ENCODE results near the gene TSHZ2.

The TSHZ2 gene

GRCh38 chr20:53028337-53029007 is 56.3 kb downstream of the TSHZ2 start:
- no peak for DNase-seq

- peak; percentile 49 for DNase-seq
Measured at GRCh38 chr20:53030061-53030460, 57.9 kb downstream of the TSHZ2 start.

- no peak for DNase-seq
Measured at GRCh38 chr20:53032046-53032445, 59.9 kb downstream of the TSHZ2 start.

DNA sequence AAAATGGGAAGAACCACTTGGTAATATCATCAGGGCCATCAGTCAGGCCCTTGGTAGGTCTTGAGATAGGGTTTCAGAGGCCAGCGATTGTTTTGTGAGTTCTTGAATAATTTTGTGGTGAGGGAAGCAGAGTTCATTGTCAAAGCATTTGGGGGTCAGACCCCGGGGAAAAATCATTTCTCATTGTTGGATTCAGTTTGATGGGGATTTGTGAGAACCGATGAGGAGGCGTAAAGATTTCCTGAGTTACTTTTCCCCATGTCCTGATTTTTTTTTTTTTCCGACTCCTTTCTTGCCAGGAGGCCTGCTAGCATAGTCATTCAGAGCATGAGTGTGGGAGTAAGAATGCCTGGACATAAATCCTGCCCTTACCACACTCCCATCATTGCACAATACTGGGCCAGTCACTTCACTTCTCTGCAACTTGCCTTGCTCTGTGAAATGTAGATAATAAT is 60.3 kb downstream of the TSHZ2 start:
- no peak for DNase-seq

DNA sequence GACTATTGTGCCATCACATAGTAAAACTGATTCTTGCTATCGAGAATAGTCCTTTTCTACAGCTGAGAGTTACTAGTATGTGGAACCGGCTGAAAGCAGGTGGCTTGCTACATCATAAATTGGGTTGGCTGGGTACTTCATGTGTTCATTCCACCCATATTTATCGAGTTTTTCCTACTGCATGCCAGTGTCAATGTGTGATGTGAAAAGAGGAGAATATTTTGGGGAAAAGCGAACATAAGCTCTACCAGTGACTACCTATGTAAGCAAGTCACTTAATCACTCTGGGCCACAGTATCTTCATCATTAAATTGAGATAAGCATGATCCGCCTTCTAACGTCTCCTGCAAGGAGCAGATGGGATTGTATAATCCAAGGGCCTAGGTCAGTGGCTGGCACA is 61.0 kb downstream of the TSHZ2 start:
- DNase-seq = no peak

DNA sequence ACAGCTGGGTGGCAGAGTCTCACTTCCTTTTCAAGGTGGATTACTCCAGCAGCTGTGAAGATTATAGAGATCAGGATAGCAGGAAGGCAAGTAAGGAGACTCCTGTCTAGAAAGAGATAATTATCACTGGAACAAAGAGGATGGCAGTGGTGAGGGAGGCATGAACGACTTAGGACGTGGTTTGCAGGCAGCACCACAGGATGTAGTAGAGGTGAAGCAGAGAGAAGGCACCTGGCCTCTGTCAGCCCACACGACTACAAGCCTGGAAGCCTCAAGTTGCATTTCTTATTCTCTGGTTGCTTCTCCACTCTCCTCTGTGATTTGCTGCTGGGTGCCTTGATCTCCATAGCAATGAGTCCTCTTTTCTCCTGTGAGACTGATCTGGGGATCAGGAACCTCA is 62.7 kb downstream of the TSHZ2 start:
- DNase-seq = peak; percentile 54

GRCh38 chr20:53036992-53037391 is 64.8 kb downstream of the TSHZ2 start:
- no peak for DNase-seq

DNA sequence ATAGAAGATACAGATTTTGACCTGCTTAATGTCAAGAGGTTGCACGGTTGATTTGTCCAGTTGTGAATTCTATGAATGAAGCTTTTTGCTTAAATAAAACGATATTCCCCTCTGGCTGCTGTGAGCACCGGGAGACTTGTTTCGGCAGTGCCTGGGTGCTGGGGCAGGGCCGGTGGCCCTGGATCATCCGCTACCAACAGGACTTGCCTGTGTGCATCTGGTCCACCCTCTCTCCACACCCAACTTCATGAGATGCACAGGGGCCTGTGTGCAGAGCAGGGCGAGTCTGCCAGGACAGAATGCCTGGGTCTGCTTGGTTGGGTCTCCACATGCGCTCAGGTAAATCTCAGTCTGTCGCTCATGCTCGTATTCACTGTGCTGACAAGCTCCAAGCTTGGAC is 65.5 kb downstream of the TSHZ2 start:
- DNase-seq = no peak

DNA sequence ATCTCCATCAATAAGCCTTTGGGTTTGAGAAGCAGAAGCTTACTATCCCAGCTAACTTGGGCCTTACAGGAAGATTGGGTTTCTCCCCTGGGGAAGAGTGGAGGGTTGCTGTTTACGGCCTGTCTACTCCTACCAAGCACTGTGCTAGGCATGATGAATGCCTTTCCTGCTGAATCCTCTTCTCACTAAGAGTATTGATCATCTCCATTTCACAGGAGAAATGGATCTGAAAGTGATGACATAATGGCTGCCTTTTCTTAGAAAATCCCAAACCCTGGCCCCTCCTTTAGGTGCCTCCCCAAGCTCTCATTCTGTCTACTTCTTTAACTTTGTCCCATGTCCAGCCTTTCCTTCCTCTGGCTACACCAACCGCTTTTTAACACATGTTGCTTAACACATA is 66.1 kb downstream of the TSHZ2 start:
- DNase-seq = no peak

DNA sequence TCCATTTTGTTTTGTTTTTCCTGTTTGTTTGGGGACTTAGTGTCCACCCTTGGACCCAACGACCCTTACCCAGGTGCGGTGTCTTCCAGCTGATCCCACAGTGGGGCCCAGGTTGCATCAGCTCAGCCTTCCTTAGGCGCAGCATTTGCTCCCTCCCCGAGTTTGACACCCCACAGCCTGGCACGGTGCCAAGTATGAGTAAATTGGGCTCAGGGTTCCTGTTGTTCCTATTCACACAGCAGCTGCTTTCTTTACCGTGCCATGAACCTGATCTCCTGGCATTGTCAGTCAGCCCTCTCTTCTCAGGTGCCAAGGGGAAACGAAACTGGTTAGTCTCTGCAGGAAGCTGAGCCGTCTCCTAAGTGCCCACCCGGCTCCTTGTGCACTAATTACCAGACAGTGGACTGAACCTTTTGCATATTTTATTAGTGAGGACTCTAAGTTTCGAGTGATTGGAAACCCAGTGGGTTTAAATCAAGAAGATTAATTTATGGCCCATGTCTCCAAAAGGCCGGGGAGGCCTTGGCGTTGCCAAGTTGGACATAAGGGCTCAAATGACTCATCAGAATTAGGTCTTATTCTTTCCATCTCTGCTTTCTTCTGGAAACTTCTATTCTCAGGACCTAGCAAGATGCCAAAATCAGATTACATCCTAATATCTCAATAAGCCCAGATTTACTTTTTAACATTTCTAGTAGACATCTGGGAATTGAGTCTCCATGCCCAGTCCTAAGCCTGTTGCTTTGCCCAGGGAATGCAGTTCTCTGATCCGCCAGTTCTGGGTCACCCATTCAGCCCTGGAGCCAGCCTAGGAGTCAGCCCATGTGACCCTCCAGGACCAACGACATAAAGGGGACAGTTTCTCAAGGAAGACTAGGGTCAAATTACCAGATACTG is 68.8 kb downstream of the TSHZ2 start:
- DNase-seq = peak; percentile 38

DNA sequence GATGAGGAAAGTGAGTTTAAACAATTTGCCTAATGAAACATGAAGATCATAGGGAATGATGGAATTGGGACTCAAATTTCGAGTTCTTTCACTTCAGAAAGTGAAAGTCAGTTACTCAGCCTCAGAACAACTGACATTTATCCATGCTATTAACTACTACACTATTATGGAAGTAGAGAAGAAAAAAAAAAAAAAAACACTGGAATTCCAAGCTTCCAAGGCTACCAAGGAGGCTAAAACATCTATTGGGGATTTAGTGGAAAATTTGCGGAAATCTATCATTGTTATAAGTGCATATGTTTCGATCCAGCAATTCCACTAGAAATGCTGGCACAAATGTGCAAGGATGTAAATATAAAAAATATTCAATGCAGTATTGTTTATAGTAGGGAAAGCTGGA is 70.4 kb downstream of the TSHZ2 start:
- DNase-seq = no peak

DNA sequence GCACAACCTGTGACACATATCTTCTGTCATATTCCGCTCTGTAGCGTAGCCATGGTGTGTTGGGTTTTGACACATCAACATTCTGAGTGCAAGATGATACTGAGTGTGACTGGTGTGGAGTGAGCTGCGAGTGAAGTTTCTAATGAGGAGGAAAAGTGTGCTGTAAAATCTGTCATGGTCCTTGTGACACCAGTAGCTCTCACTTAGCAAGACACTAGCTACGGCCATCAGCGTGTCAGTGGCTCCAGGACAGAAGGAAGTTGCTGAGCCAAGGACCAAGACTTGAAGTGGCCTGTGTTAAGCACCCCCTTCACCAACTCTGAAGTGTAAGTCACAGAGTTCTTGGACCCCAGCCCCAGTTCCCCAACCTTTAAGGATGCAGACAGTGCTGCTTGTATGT is 72.1 kb downstream of the TSHZ2 start:
- no peak for DNase-seq

- DNase-seq = no peak
Measured at GRCh38 chr20:53045941-53046340, 73.8 kb downstream of the TSHZ2 start.

DNA sequence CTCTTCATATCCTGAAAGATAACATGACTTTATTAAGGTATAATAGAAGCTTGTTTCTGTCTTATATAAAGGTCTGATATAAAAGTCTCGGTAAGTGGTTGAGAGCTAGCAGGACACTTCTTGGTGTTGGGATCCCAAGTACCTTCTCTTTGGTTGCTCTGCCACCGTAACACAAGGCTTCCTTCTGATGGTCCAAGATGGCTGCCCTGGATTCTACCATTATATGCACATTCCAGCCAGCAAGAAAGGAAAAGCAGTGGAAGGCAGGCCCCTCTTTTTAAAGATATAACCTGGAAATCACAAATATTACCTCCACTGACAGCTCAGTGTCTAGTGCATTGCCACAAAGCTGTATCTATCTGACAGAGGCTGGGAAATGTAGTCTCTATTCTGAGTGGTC is 75.0 kb downstream of the TSHZ2 start:
- DNase-seq = no peak

DNA sequence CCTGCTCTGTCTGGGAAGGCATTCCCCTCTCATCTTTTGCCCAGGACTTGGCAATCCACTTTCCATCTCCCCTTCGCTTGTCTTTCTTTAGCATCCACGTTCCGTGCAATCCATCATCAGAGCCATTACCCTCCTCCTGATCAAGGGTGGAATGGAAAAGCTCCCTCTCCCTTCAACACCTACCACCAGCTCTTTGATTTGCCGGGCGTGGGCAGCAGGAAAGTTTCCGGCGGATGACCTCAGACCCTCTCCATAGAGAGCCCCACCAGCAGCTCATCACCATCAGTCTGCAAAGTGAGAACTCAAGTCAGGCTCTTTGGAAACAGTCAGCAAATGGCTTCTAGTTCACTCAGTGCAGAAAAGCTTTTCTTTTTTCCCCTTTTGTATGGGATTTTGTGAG is 76.2 kb downstream of the TSHZ2 start:
- no peak for DNase-seq

GRCh38 chr20:53050338-53050737 is 78.2 kb downstream of the TSHZ2 start:
- DNase-seq = no peak

DNA sequence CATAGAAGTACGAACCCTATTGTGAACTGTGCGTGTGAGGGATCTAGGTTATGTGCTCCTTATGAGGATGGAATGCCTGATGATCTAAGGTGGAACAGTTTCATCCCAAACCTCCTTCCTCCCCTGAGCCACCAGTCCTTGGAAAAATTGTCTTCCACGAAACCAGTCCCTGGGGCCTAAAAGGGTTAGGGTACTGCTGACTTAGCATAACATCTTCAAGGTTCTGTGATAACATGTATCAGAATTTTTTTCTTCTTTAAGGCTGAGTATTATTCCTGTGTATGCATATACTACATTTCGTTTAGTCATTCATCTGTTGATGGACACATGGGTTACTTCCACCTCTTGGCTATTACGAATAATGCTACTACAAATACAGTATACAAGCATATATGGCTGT is 80.2 kb downstream of the TSHZ2 start:
- DNase-seq = no peak

DNA sequence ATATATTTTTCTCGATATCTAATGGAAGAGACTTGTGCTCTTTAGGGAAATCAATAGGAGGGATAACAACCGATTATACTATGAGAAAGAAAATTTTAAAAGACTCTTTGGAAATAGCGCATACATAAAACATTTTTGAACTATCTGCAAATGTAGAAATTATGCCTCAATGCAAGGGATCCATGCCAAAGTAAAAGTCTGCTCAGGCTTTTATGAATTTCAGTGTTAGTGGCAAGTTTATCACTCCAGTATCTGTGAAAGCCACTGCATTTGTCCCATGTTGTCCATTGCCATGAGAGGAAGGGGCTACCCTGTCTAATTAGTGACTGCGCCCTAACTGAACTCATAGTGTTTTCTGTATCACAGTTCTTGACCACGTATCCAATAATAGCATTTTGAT is 81.4 kb downstream of the TSHZ2 start:
- DNase-seq = no peak

- DNase-seq = no peak
Measured at GRCh38 chr20:53055367-53056067, 83.4 kb downstream of the TSHZ2 start.

- DNase-seq = no peak
Measured at GRCh38 chr20:53057579-53057978, 85.4 kb downstream of the TSHZ2 start.

DNA sequence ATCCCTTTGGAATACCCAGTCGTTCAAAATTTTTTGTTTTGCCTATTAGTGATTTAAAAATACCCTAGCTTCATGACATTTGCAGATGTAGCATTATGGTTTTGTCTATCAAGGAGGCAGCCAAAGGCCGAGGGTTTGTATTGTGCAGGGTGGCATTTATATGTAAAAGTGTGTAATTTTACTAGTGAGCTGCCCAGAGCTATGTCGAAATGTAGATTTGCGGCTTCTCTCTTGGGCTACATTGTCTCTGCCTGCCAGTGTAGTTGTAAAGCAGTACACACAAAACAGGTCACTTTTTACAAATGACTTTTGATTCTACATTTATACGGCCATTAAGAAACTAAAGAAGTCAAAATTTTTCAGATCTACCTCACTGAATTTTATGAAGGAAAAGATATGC is 87.7 kb downstream of the TSHZ2 start:
- no peak for DNase-seq

DNA sequence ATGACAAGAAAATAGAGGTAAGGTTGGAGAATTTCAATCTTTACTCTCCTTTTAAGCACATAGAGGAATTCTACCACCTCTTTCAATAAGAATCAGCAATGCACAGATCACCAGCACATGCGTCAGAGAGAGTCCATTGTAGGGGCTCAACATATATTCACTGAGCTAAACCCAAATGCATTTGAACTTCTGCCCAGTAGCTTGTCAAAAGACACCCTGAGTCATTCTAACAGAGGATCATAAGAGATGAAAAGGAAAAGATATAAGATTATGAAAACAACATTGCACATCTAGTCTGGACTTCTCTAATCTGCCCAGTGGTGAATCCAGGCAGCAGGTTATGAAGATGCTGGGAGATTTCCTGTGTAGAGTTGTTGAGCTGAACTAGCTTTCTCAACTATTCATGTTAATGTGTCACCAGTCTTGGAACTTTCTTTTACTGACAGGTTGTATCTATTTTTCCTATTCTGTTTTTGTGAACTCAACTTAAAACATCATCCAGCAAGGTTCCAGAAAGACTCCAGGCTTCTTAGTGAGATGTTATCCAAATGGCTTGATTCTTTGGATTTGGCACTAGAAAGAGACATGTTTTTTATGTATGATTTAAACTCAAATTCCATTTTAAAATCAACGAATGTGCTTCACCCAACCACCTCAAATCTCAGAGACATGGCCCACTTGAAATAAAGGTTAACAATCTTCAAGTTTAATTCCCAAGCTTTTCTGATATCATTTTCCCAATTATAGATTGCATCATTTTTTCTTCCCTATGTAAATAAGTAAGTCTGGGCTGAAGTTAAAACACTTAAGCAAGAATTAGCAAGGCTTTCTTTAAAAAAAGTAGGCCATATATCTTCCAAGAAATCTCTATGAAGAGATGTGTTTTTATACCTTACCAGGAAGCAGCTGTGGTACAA is 89.3 kb downstream of the TSHZ2 start:
- no peak for DNase-seq

DNA sequence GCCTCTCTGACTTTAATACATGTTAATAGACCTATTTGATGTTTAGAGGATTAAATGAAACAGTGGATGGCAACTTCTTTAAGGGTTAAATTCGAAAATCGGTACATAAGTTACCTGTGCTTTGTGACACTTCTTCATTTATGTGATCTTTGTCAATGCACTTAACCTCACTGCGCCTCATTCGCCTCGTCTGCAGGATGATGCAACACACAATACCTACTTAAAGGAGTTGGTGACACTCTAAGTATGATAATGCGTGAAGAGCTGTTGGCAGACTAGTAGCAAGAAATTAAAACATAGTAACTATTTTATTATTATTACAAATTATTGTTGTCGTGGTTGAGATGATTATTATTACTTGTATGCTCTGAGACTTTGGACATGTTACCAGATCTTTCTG is 92.8 kb downstream of the TSHZ2 start:
- DNase-seq = no peak

Data from CD4-positive, alpha-beta T cell treated with Interleukin-6 for 4 hours (primary cell).